ENCODE measurements around the gene KIR3DL2. TPM values are rescaled to one million over a fixed set of nuclear protein-coding genes. Genes with fewer than 3 reads are reported as not detected.
"Not testable (repeated sequence)": the region's sequence is repeated elsewhere in the genome, so short reads cannot be mapped to it uniquely, and the experiment has no call there.

The KIR3DL2 gene
- total and polyA plus RNA-seq, 11 donors: 0.04 to 1.1 TPM; not detected in 9

DNA sequence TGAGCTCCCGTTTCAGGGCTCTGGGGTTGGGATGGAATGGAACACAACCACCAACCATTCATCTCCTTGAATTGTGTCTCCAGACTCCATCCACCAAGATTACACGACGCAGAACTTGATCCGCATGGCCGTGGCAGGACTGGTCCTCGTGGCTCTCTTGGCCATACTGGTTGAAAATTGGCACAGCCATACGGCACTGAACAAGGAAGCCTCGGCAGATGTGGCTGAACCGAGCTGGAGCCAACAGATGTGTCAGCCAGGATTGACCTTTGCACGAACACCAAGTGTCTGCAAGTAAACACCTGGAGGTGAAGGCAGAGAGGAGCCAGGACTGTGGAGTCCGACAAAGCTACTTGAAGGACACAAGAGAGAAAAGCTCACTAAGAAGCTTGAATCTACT lies 39.3 kb downstream of the KIR3DL2 start:
- ATAC-seq (no peak), DNase-seq (no peak)
- H3K9me3 ChIP-seq: no peaks in the 10 kb centered on the region
- H3K4me3 ChIP-seq: no peak overlapping the region
- no peaks in the 10 kb centered on the region for H3K4me1 ChIP-seq
- no peaks in the 10 kb centered on the region for H3K36me3 ChIP-seq
- H3K27me3 ChIP-seq: peaks cover 0 to 24% (median 0%) of the 10 kb centered on the region in 9 donors
- WGBS, 4 donors: 80 to 85% (median 82%) methylated on average over 11 of the region's 11 CpGs
- intact Hi-C loops (cut with DNase I): no loop called here
- H3K27ac ChIP-seq: no peak overlapping the region
- TF ChIP-seq, protein P1, sequence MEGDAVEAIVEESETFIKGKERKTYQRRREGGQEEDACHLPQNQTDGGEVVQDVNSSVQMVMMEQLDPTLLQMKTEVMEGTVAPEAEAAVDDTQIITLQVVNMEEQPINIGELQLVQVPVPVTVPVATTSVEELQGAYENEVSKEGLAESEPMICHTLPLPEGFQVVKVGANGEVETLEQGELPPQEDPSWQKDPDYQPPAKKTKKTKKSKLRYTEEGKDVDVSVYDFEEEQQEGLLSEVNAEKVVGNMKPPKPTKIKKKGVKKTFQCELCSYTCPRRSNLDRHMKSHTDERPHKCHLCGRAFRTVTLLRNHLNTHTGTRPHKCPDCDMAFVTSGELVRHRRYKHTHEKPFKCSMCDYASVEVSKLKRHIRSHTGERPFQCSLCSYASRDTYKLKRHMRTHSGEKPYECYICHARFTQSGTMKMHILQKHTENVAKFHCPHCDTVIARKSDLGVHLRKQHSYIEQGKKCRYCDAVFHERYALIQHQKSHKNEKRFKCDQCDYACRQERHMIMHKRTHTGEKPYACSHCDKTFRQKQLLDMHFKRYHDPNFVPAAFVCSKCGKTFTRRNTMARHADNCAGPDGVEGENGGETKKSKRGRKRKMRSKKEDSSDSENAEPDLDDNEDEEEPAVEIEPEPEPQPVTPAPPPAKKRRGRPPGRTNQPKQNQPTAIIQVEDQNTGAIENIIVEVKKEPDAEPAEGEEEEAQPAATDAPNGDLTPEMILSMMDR (IDR thresholded peaks at IDR 0.05): no peak

DNA sequence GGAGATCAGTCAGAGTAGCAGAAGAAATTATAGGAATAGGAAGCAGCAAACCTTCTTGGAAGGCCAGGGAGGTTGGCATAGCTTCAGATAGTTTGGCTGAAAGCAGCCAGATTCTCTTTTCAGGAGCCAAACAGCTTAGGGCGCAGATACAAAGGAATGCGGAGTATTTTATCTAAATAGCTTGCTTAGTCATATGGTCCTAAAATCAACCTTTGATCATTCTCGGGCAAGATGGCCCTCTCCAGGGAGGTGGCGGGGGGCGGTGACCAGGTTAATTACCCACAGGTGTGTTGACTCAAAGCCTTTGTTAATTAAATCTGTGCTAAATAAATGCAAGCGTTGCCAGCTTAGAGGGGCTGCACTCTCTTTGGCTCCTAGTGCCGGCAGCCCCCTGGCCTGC lies 43.2 kb downstream of the KIR3DL2 start:
- 28 to 40% (median 35%) methylated on average over 7 of the region's 7 CpGs for WGBS, 4 donors
- no peaks in the 10 kb centered on the region for H3K9me3 ChIP-seq
- no peaks in the 10 kb centered on the region for H3K4me1 ChIP-seq
- intact Hi-C loops (cut with DNase I): no loop called here
- DNase-seq (no peak), ATAC-seq (no peak)
- no peak overlapping the region for H3K4me3 ChIP-seq
- H3K27me3 ChIP-seq: peaks cover 0 to 3% (median 0%) of the 10 kb centered on the region in 9 donors
- no peak overlapping the region for H3K27ac ChIP-seq
- no peak for TF ChIP-seq POLR2A (IDR thresholded peaks at IDR 0.05)
- TF ChIP-seq, protein P1 (IDR thresholded peaks at IDR 0.05): no peak
- no peaks in the 10 kb centered on the region for H3K36me3 ChIP-seq

DNA sequence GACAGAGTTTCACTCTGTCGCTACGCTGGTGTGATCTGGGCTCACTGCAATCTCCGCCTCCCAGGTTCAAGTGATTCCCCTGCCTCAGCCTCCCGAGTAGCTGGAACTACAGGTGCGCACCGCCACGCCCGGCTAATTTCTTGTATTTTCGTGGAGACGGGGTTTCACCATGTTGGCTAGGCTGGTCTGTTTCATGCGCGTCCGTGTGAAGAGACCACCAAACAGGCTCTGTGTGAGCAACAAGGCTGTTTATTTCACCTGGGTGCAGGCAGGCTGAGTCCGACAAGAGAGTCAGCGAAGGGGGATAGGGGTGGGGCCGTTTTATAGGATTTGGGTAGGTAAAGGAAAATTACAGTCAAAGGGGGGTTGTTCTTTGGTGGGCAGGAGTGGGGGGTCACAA lies 43.9 kb downstream of the KIR3DL2 start:
- ATAC-seq; intact Hi-C loops (cut with DNase I); H3K36me3 ChIP-seq; H3K27me3 ChIP-seq; DNase-seq; H3K4me3 ChIP-seq; H3K27ac ChIP-seq; H3K9me3 ChIP-seq; H3K4me1 ChIP-seq: not testable (repeated sequence)
- WGBS, 4 donors: 86 to 91% (median 88%) methylated on average over 15 to 16 of the region's 16 CpGs

DNA sequence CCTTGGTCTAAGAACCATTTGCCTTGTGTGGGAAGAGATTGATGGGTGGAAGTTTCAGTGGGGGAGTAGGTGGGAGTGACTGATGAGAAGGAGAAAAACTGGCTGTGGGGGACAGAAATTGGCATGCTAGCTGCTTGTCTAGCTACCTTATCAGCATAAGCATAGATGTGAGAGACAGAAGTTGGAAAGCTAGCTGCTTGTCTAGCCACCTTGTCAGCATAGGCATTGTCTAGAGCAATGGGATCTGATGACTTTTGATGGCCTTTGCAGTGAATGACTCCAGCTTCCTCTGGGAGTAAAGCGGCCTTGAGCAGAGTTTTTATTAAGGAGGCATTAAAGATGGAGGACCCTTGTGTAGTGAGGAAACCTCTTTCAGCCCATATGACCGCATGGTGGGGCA lies 45.8 kb downstream of the KIR3DL2 start:
- no peak overlapping the region for H3K4me3 ChIP-seq
- H3K9me3 ChIP-seq: no peaks in the 10 kb centered on the region
- intact Hi-C loops (cut with DNase I): no loop called here
- H3K27ac ChIP-seq: no peak overlapping the region
- WGBS, 4 donors: 52 to 81% (median 72%) methylated on average over 2 of the region's 2 CpGs
- no peaks in the 10 kb centered on the region for H3K36me3 ChIP-seq
- DNase-seq (no peak), ATAC-seq (no peak)
- H3K27me3 ChIP-seq: peaks cover 0 to 12% (median 0%) of the 10 kb centered on the region in 9 donors
- TF ChIP-seq, protein P1 (IDR thresholded peaks at IDR 0.05): no peak
- H3K4me1 ChIP-seq: no peaks in the 10 kb centered on the region

DNA sequence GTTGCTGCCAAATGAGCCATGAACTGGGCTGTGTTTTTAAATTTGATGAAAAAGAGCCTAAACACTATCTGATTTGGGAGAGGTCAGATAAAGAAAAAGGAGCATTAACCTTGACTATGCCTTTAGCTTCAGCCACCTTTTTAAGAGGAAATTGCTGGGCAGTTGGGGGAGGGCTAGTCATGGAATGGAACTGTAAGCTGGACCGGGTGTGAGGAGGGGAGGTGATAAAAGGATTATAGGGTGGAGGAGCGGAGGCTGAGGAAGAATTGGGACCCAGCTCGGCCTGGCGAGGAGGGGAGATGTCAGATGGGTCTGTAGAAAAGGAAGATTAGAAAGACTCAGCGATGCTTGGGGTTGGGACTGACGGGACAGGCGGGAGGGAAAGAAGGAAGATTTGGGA lies 48.4 kb downstream of the KIR3DL2 start:
- H3K27ac ChIP-seq; ATAC-seq; H3K4me1 ChIP-seq; H3K4me3 ChIP-seq; H3K9me3 ChIP-seq; DNase-seq; H3K36me3 ChIP-seq; intact Hi-C loops (cut with DNase I): not testable (repeated sequence)
- H3K27me3 ChIP-seq: peaks cover 0 to 12% (median 3%) of the 10 kb centered on the region in 9 donors
- 33 to 50% (median 38%) methylated on average over 7 of the region's 7 CpGs for WGBS, 4 donors

DNA sequence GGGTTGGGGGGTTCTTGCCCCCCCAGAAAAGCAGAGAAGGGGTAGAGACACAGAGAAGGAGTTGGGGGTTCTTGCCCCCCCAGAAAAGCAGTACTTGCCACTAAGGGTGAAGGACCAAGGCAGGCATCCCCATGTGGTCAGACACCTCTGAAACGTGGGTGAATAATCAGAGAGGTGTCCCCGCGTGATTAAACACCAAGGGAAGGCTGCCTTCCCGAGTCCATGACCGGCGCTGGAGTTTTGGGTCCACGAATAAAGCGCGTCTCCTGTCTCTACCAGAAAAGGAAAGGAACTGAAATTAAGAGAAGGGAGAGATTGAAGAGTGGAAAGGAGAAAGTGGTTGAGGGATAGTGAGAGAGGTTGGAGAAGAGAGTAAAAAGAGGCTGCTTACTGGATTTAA lies 49.4 kb downstream of the KIR3DL2 start:
- H3K4me1 ChIP-seq; H3K4me3 ChIP-seq; H3K9me3 ChIP-seq; ATAC-seq; H3K36me3 ChIP-seq; intact Hi-C loops (cut with DNase I); DNase-seq; H3K27ac ChIP-seq: not testable (repeated sequence)
- 81 to 90% (median 84%) methylated on average over 9 of the region's 9 CpGs for WGBS, 4 donors
- H3K27me3 ChIP-seq: peaks cover 0 to 12% (median 3%) of the 10 kb centered on the region in 9 donors

DNA sequence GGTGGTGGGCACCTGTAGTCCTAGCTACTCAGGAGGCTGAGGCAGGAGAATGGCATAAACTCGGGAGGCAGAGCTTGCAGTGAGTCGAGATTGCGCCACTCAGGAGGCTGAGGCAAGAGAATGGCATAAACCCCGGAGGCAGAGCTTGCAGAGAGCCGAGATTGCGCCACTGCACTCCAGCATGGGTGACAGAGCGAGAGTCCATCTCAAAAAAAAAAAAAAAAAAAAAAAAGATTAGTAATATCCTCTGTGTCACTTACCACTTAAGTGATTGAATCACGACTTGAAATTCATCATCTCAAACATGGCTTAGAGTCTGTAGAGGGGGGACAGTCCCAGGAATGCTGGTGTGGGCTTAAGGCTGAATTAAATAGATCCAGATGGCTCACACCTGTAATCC lies 50.9 kb downstream of the KIR3DL2 start:
- peaks cover 0 to 12% (median 5%) of the 10 kb centered on the region in 9 donors for H3K27me3 ChIP-seq
- ATAC-seq; H3K9me3 ChIP-seq; intact Hi-C loops (cut with DNase I); H3K4me3 ChIP-seq; H3K36me3 ChIP-seq; H3K27ac ChIP-seq; H3K4me1 ChIP-seq: not testable (repeated sequence)
- peak in 1 of 5 donors; percentile 35 for DNase-seq
- WGBS, 4 donors: 73 to 84% (median 84%) methylated on average over 8 of the region's 8 CpGs

Measured in heart left ventricle (tissue), 16 donors.